ENCODE measurements around the gene LRRC18.

The LRRC18 gene

GRCh38 chr10:48943096-48943495 lies 3.5 kb upstream of the LRRC18 start:
- H3K27ac ChIP-seq (ENCODE audit: low read length): no peak overlapping the region
- no peaks in the 10 kb centered on the region for H3K27me3 ChIP-seq (ENCODE audit: insufficient read depth, low read length, poor library complexity)
- no peak for DNase-seq
- H3K4me3 ChIP-seq (ENCODE audit: low read depth in 1 of 2, low read length in 2 of 2): no peak overlapping the region
- no peaks in the 10 kb centered on the region for H3K9me3 ChIP-seq (ENCODE audit: insufficient read depth, low read length, severe bottlenecking)
- TF ChIP-seq CTCF (IDR thresholded peaks at IDR 0.05; ENCODE audit: borderline replicate concordance, extremely low read depth, low read length, poor library complexity, severe bottlenecking): no peak
- no peak for TF ChIP-seq EZH2 (IDR thresholded peaks at IDR 0.05; ENCODE audit: borderline replicate concordance, low read depth, low read length, severe bottlenecking)
- H3K4me2 ChIP-seq (ENCODE audit: insufficient read depth, low read length): no peak overlapping the region
- no peaks in the 10 kb centered on the region for H3K4me1 ChIP-seq (ENCODE audit: insufficient read depth, low read length)
- no peaks in the 10 kb centered on the region for H3K79me2 ChIP-seq (ENCODE audit: insufficient read depth, low read length)
- no peaks in the 10 kb centered on the region for H4K20me1 ChIP-seq (ENCODE audit: insufficient read depth, low read length)
- no peaks in the 10 kb centered on the region for H3K36me3 ChIP-seq (ENCODE audit: insufficient read depth, low read length)
- H2AFZ ChIP-seq (ENCODE audit: low read depth, low read length): no peak overlapping the region
- no peak for ATAC-seq (ENCODE audit: insufficient read depth, low read depth)
- no peak overlapping the region for H3K9ac ChIP-seq (ENCODE audit: low read depth, low read length)

- no peak for ATAC-seq (ENCODE audit: insufficient read depth, low read depth)
- H3K9ac ChIP-seq (ENCODE audit: low read depth, low read length): no peak overlapping the region
- no peak for DNase-seq
- H3K27ac ChIP-seq (ENCODE audit: low read length): no peak overlapping the region
- no peaks in the 10 kb centered on the region for H3K79me2 ChIP-seq (ENCODE audit: insufficient read depth, low read length)
- TF ChIP-seq EZH2 (IDR thresholded peaks at IDR 0.05; ENCODE audit: borderline replicate concordance, low read depth, low read length, severe bottlenecking) (no peak), CTCF (IDR thresholded peaks at IDR 0.05; ENCODE audit: borderline replicate concordance, extremely low read depth, low read length, poor library complexity, severe bottlenecking) (no peak)
- no peak overlapping the region for H2AFZ ChIP-seq (ENCODE audit: low read depth, low read length)
- H3K27me3 ChIP-seq (ENCODE audit: insufficient read depth, low read length, poor library complexity): no peaks in the 10 kb centered on the region
- no peak overlapping the region for H3K4me3 ChIP-seq (ENCODE audit: low read depth in 1 of 2, low read length in 2 of 2)
- H3K36me3 ChIP-seq (ENCODE audit: insufficient read depth, low read length): no peaks in the 10 kb centered on the region
- H4K20me1 ChIP-seq (ENCODE audit: insufficient read depth, low read length): no peaks in the 10 kb centered on the region
- H3K4me2 ChIP-seq (ENCODE audit: insufficient read depth, low read length): no peak overlapping the region
- H3K4me1 ChIP-seq (ENCODE audit: insufficient read depth, low read length): no peaks in the 10 kb centered on the region
- H3K9me3 ChIP-seq (ENCODE audit: insufficient read depth, low read length, severe bottlenecking): no peaks in the 10 kb centered on the region
Observed at GRCh38 chr10:48941427-48942075, 1.9 kb upstream of the LRRC18 start.

- H3K9me3 ChIP-seq (ENCODE audit: insufficient read depth, low read length, severe bottlenecking): no peaks in the 10 kb centered on the region
- H3K4me2 ChIP-seq (ENCODE audit: insufficient read depth, low read length): no peak overlapping the region
- H3K27ac ChIP-seq (ENCODE audit: low read length): no peak overlapping the region
Observed at GRCh38 chr10:48940958-48941357, 1.3 kb upstream of the LRRC18 start.

More at GRCh38 chr10:48940958-48941357, 1.3 kb upstream of the LRRC18 start:
- DNase-seq (peak; percentile 15), ATAC-seq (ENCODE audit: insufficient read depth, low read depth) (peak; percentile 40; the same call in 1 of the 3 replicates)
- no peaks in the 10 kb centered on the region for H3K27me3 ChIP-seq (ENCODE audit: insufficient read depth, low read length, poor library complexity)
- H3K4me3 ChIP-seq (ENCODE audit: low read depth in 1 of 2, low read length in 2 of 2): no peak overlapping the region
- TF ChIP-seq CTCF (IDR thresholded peaks at IDR 0.05; ENCODE audit: borderline replicate concordance, extremely low read depth, low read length, poor library complexity, severe bottlenecking): no peak
- no peak for TF ChIP-seq EZH2 (IDR thresholded peaks at IDR 0.05; ENCODE audit: borderline replicate concordance, low read depth, low read length, severe bottlenecking)
- H3K9ac ChIP-seq (ENCODE audit: low read depth, low read length): no peak overlapping the region
- H4K20me1 ChIP-seq (ENCODE audit: insufficient read depth, low read length): no peaks in the 10 kb centered on the region
- H3K79me2 ChIP-seq (ENCODE audit: insufficient read depth, low read length): no peaks in the 10 kb centered on the region
- H2AFZ ChIP-seq (ENCODE audit: low read depth, low read length): no peak overlapping the region; the same call in 1 of the 2 replicates
- H3K36me3 ChIP-seq (ENCODE audit: insufficient read depth, low read length): no peaks in the 10 kb centered on the region
- peaks cover under 1% of the 10 kb centered on the region; the same call in 1 of the 2 replicates for H3K4me1 ChIP-seq (ENCODE audit: insufficient read depth, low read length)
